Measurements from ENCODE around the gene AMBRA1. TPM values are rescaled to one million over a fixed set of nuclear protein-coding genes. Genes with fewer than 3 reads are reported as not detected.

Gene AMBRA1
- total RNA-seq, 4 donors from 2014 or later: 25.7 to 33.1 (median 30.2) TPM

- peak overlapping the region in 1 of 2 donors; percentile 52 for H3K4me3 ChIP-seq
- peak overlapping the region in 3 of 4 donors; percentile 83 to 84 (median 83) for H3K27ac ChIP-seq
- H3K27me3 ChIP-seq: no peaks in the 10 kb centered on the region
- peaks cover 0 to 70% (median 36%) of the 10 kb centered on the region in 3 donors for H3K4me1 ChIP-seq
- WGBS, 2 donors (ENCODE audit: low coverage in 1 of 2): 7 to 48% methylated on average over 3 to 5 of the region's 9 CpGs
- ATAC-seq: peak; percentile 69
- no peak for TF ChIP-seq EP300 (IDR thresholded peaks at IDR 0.05)
- TF ChIP-seq CTCF (IDR thresholded peaks at IDR 0.05): no peak
- no peak for TF ChIP-seq POLR2AphosphoS5 (IDR thresholded peaks at IDR 0.05)
- no peak for TF ChIP-seq POLR2A (IDR thresholded peaks at IDR 0.05)
- peaks cover 0 to 3% of the 10 kb centered on the region in 2 donors for H3K36me3 ChIP-seq
- no peaks in the 10 kb centered on the region for H3K9me3 ChIP-seq
Measured at GRCh38 chr11:46363031-46363407, 230.8 kb downstream of the AMBRA1 start.

- no peaks in the 10 kb centered on the region for H3K36me3 ChIP-seq
- ATAC-seq: no peak
- H3K27ac ChIP-seq: peak overlapping the region in 3 of 4 donors; percentile 83 to 84 (median 83)
- 40% methylated on average over 1 of the region's 20 CpGs for WGBS, 2 donors (ENCODE audit: low coverage in 1 of 2)
- no peaks in the 10 kb centered on the region for H3K9me3 ChIP-seq
- H3K4me1 ChIP-seq: peaks cover 0 to 64% (median 31%) of the 10 kb centered on the region in 3 donors
- H3K27me3 ChIP-seq: no peaks in the 10 kb centered on the region
- no peak for TF ChIP-seq POLR2AphosphoS5 (IDR thresholded peaks at IDR 0.05)
- H3K4me3 ChIP-seq: peak overlapping the region; percentile 3 to 52
Measured at GRCh38 chr11:46362156-46363030, 231.4 kb downstream of the AMBRA1 start.

GRCh38 chr11:46361283-46362155 is 232.3 kb downstream of the AMBRA1 start:
- peaks cover 0 to 55% (median 27%) of the 10 kb centered on the region in 3 donors for H3K4me1 ChIP-seq
- H3K9me3 ChIP-seq: no peaks in the 10 kb centered on the region
- 20% methylated on average over 1 of the region's 26 CpGs; no CpG with 5 or more reads in 1 of the 2 donors for WGBS, 2 donors (ENCODE audit: low coverage in 1 of 2)
- H3K27me3 ChIP-seq: no peaks in the 10 kb centered on the region
- peak; percentile 51 for TF ChIP-seq POLR2AphosphoS5 (IDR thresholded peaks at IDR 0.05)
- TF ChIP-seq POLR2A (IDR thresholded peaks at IDR 0.05): peak in 1 of 2 donors; percentile 23
- TF ChIP-seq EP300 (IDR thresholded peaks at IDR 0.05): no peak
- H3K27ac ChIP-seq: peak overlapping the region; percentile 40 to 84 (median 83)
- H3K4me3 ChIP-seq: peak overlapping the region; percentile 3 to 52
- peaks cover 0 to 2% of the 10 kb centered on the region in 2 donors for H3K36me3 ChIP-seq
- ATAC-seq: peak; percentile 81

GRCh38 chr11:46360878-46361277 is 232.9 kb downstream of the AMBRA1 start:
- H3K36me3 ChIP-seq: peaks cover 0 to 8% of the 10 kb centered on the region in 2 donors
- H3K27me3 ChIP-seq: no peaks in the 10 kb centered on the region
- H3K4me3 ChIP-seq: peak overlapping the region; percentile 3 to 52
- no peaks in the 10 kb centered on the region for H3K9me3 ChIP-seq
- TF ChIP-seq POLR2AphosphoS5 (IDR thresholded peaks at IDR 0.05) (no peak), POLR2A (IDR thresholded peaks at IDR 0.05) (no peak), EP300 (IDR thresholded peaks at IDR 0.05) (no peak), CTCF (IDR thresholded peaks at IDR 0.05) (no peak)
- H3K27ac ChIP-seq: peak overlapping the region; percentile 40 to 84 (median 83)
- ATAC-seq: no peak
- H3K4me1 ChIP-seq: peaks cover 0 to 50% (median 27%) of the 10 kb centered on the region in 3 donors
- WGBS, 2 donors (ENCODE audit: low coverage in 1 of 2): 17% methylated on average over 6 of the region's 7 CpGs; no CpG with 5 or more reads in 1 of the 2 donors

- WGBS, 2 donors (ENCODE audit: low coverage in 1 of 2): 14 to 24% methylated on average over 1 of the region's 1 CpG
- peaks cover 0 to 44% (median 27%) of the 10 kb centered on the region in 3 donors for H3K4me1 ChIP-seq
- H3K27ac ChIP-seq: no peak overlapping the region
- peaks cover 0 to 8% of the 10 kb centered on the region in 2 donors for H3K36me3 ChIP-seq
- no peak overlapping the region for H3K4me3 ChIP-seq
- no peak for ATAC-seq
- H3K27me3 ChIP-seq: no peaks in the 10 kb centered on the region
- TF ChIP-seq POLR2A (IDR thresholded peaks at IDR 0.05): no peak
- TF ChIP-seq CTCF (IDR thresholded peaks at IDR 0.05): no peak
- TF ChIP-seq POLR2AphosphoS5 (IDR thresholded peaks at IDR 0.05): no peak
- no peak for TF ChIP-seq EP300 (IDR thresholded peaks at IDR 0.05)
- no peaks in the 10 kb centered on the region for H3K9me3 ChIP-seq
Measured at GRCh38 chr11:46359953-46360352, 233.9 kb downstream of the AMBRA1 start.
